HEK293 (cell line): ENCODE measurements around the gene IGF2BP1.

ENCODE experiments used
- GLI4 ChIP-seq: fragments of 450-650 bp; formaldehyde crosslinking; IDR thresholded peaks from 2 replicates; pipeline ENCODE4 v1.5.1; 2016; ENCODE audit warnings: missing biosample characterization, missing genetic modification characterization
- ZFP3 ChIP-seq: fragments of 450-650 bp; formaldehyde crosslinking; IDR thresholded peaks from 2 replicates; pipeline ENCODE4 v1.5.1; 2016; ENCODE audit warnings: low read depth, missing biosample characterization, missing genetic modification characterization
- ZNF302 ChIP-seq: fragments of 450-650 bp; formaldehyde crosslinking; IDR thresholded peaks from 2 replicates; pipeline ENCODE4 v1.5.1; 2016; ENCODE audit warnings: missing biosample characterization, missing genetic modification characterization, low read depth
- ZNF423 ChIP-seq: fragments of 450-650 bp; formaldehyde crosslinking; IDR thresholded peaks from 2 replicates; pipeline ENCODE4 v1.5.1; 2016; ENCODE audit warnings: missing biosample characterization, missing genetic modification characterization
- ZNF501 ChIP-seq: fragments of 450-650 bp; formaldehyde crosslinking; IDR thresholded peaks from 2 replicates; pipeline ENCODE4 v1.5.1; 2016; ENCODE audit warnings: missing biosample characterization, missing genetic modification characterization
- ZNF639 ChIP-seq: fragments of 450-650 bp; formaldehyde crosslinking; IDR thresholded peaks from 2 replicates; pipeline ENCODE4 v1.5.1; 2016; ENCODE audit warnings: missing biosample characterization, missing genetic modification characterization
- ZNF768 ChIP-seq: fragments of 450-650 bp; formaldehyde crosslinking; IDR thresholded peaks from 2 replicates; pipeline ENCODE4 v1.5.1; 2018; ENCODE audit warnings: missing biosample characterization, mild to moderate bottlenecking, missing genetic modification characterization
- TF ChIP-seq, protein P1 (sequence below): fragments of 450-650 bp; formaldehyde crosslinking; IDR thresholded peaks from 2 replicates; pipeline ENCODE4 v1.5.1; 2016; ENCODE audit warnings: missing biosample characterization, missing genetic modification characterization
- TF ChIP-seq, protein P2 (sequence below): fragments of 450-650 bp; formaldehyde crosslinking; optimal IDR thresholded peaks from 2 replicates; pipeline ENCODE3; 2016; ENCODE audit warnings: missing biosample characterization, mild to moderate bottlenecking, missing genetic modification characterization

DNA sequence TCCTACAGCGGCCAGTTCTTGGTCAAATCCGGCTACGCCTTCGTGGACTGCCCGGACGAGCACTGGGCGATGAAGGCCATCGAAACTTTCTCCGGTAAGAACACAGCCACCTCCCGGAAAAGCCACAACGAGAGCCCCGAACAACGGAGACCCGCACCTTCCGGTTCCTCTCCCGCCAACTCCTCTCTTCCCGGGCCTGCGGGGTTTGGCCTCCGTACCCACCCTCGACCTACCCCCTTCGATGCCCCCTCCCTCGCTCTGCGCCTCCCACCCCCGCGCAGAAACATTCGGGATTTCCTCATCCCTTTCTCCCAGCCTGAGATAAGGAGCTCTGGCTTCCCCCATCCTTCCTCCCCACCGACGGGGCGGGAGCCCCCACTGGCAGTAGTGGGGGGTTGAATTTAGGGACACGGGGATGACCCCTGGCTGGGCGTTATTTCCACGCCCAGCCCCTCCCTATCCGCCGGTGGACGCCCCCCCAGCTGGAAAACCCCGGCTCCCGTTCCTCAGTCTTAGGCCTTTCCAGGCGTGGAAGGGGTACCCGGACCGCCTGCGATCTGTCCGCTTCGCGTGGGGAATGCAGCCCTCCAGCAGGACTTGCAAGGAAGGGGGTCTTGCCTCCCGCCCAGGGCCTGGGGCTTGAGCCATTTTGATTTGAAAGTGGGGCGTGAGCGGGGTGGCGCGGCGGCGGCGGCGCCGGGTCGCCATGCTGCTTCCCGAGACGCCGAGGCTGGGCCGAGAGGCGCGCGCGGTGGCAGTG lies 822 bp downstream of the IGF2BP1 start:
- TF ChIP-seq GLI4 (no peak), ZFP3 (tag by site-specific recombination) (no peak), ZNF768 (tag by site-specific recombination) (no peak), ZNF302 (tag by site-specific recombination) (no peak), ZNF501 (tag by site-specific recombination) (no peak; the same call in 1 of the 2 replicates), ZNF639 (tag by site-specific recombination) (peak; percentile 44; the same call in 1 of the 2 replicates), ZNF423 (tag by site-specific recombination) (no peak)
- TF ChIP-seq, protein P1, sequence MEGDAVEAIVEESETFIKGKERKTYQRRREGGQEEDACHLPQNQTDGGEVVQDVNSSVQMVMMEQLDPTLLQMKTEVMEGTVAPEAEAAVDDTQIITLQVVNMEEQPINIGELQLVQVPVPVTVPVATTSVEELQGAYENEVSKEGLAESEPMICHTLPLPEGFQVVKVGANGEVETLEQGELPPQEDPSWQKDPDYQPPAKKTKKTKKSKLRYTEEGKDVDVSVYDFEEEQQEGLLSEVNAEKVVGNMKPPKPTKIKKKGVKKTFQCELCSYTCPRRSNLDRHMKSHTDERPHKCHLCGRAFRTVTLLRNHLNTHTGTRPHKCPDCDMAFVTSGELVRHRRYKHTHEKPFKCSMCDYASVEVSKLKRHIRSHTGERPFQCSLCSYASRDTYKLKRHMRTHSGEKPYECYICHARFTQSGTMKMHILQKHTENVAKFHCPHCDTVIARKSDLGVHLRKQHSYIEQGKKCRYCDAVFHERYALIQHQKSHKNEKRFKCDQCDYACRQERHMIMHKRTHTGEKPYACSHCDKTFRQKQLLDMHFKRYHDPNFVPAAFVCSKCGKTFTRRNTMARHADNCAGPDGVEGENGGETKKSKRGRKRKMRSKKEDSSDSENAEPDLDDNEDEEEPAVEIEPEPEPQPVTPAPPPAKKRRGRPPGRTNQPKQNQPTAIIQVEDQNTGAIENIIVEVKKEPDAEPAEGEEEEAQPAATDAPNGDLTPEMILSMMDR (tag by site-specific recombination), result peak; percentile 9; the same call in 1 of the 2 replicates
- TF ChIP-seq, protein P2, sequence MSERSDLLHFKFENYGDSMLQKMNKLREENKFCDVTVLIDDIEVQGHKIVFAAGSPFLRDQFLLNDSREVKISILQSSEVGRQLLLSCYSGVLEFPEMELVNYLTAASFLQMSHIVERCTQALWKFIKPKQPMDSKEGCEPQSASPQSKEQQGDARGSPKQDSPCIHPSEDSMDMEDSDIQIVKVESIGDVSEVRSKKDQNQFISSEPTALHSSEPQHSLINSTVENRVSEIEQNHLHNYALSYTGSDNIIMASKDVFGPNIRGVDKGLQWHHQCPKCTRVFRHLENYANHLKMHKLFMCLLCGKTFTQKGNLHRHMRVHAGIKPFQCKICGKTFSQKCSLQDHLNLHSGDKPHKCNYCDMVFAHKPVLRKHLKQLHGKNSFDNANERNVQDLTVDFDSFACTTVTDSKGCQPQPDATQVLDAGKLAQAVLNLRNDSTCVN (tag by site-specific recombination), result peak; percentile 67
